Measurements from ENCODE around the gene BDP1.

The BDP1 gene

DNA sequence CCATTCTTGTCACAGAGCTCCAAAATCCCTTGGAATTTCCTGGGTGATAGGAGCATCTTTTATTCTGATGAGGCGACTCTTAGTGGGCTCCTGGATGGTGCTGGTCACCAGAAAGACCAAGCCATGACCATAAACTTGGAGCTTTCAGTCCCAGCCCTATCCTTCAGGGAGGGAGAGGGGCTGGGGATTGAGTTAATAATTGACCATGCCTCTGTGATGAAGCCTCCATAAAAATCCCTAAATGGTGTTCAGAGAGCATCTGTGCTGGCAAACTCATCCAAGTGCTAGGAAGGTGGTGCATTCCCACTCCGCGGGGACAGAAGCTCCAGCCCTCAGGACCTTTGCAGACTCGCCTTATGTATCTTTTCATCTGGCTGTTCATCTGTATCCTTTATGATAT, 160.4 kb downstream of the BDP1 start:
- DNase-seq (ENCODE audit: insufficient read length, low spot score) = no peak
- no peak for FAIRE-seq
